ENCODE measurements around the gene COL19A1. TPM values are rescaled to one million over a fixed set of nuclear protein-coding genes. Genes with fewer than 3 reads are reported as not detected.
A peak's percentile ranks its signal among the peaks of the same experiment; 100 is the strongest.

The COL19A1 gene
- total RNA-seq, 1 experiment from 2014 or later = not detected

GRCh38 chr6:69867639-69867976 lies 1.3 kb downstream of the COL19A1 start:
- Histone ChIP-seq H3K4me1 (ENCODE audit: control insufficient read depth, insufficient read depth, low read length) (peaks cover 13% of the 10 kb centered on the region), H3K4me3 (ENCODE audit: low read depth in 2 of 2, low read length in 2 of 2) (peak overlapping the region; percentile 46 to 51), H3K27ac (ENCODE audit: low read length) (no peak overlapping the region), H3K27me3 (ENCODE audit: control insufficient read depth, insufficient read depth, low read length) (peaks cover 57% of the 10 kb centered on the region), H3K9me3 (ENCODE audit: control insufficient read depth, insufficient read depth, low read depth, low read length) (no peaks in the 10 kb centered on the region), H3K36me3 (ENCODE audit: control insufficient read depth, insufficient read depth, low read length) (no peaks in the 10 kb centered on the region)
- POLR2A ChIA-PET = no interaction called here
- peak; percentile 46; the same call in 1 of the 2 replicates for ATAC-seq
- DNase-seq (ENCODE audit: low read depth, low spot score) = no peak
- BruUV-seq (replicated peaks) = no TSS peak
- CTCF ChIA-PET = interaction anchor here (0.7 to 1.0 kb wide), 2 partner anchors 25 to 71 kb away, joined by 3 to 7 read pairs; no protein-coding TSS in a partner anchor
- intact Hi-C loops (cut with micrococcal nuclease; ENCODE audit: unreplicated experiment) = no loop called here
- no peak for TF ChIP-seq TCF7L2 (IDR thresholded peaks at IDR 0.05; ENCODE audit: low read depth, low read length)
- TF ChIP-seq CTCF (IDR thresholded peaks at IDR 0.05) = 0 out of 2 replicates have a peak, but pooled peaks have one; percentile 10
- no peak for TF ChIP-seq POLR2AphosphoS5 (IDR thresholded peaks at IDR 0.05; ENCODE audit: low read depth, low read length)
- TF ChIP-seq REST (IDR thresholded peaks at IDR 0.05; ENCODE audit: insufficient read depth in 1 of 2, low read depth in 2 of 2, low read length in 1 of 2) = no peak
- TF ChIP-seq SIN3A (IDR thresholded peaks at IDR 0.05; ENCODE audit: borderline replicate concordance, insufficient read depth, low read depth, low read length) = no peak
- in situ Hi-C loops (cut with HindIII; ENCODE audit: low pct_unique_long_range_greater_than_20kb, low sequenced_read_pairs) = no loop called here

- ATAC-seq = no peak
- no TSS peak for BruUV-seq (replicated peaks)
- intact Hi-C loops (cut with micrococcal nuclease; ENCODE audit: unreplicated experiment) (no loop called here), in situ Hi-C loops (cut with HindIII; ENCODE audit: low pct_unique_long_range_greater_than_20kb, low sequenced_read_pairs) (no loop called here)
- H3K27me3 ChIP-seq (ENCODE audit: control insufficient read depth, insufficient read depth, low read length) = peaks cover 57% of the 10 kb centered on the region
- TF ChIP-seq CTCF (IDR thresholded peaks at IDR 0.05) (peak; percentile 17; the same call in 1 of the 2 replicates), TCF7L2 (IDR thresholded peaks at IDR 0.05; ENCODE audit: low read depth, low read length) (no peak)
- DNase-seq (ENCODE audit: low read depth, low spot score) = no peak
- H3K9me3 ChIP-seq (ENCODE audit: control insufficient read depth, insufficient read depth, low read depth, low read length) = no peaks in the 10 kb centered on the region
- H3K4me1 ChIP-seq (ENCODE audit: control insufficient read depth, insufficient read depth, low read length) = peaks cover 13% of the 10 kb centered on the region
- POLR2A ChIA-PET = no interaction called here
- CTCF ChIA-PET = no interaction called here
- no peaks in the 10 kb centered on the region for H3K36me3 ChIP-seq (ENCODE audit: control insufficient read depth, insufficient read depth, low read length)
- H3K27ac ChIP-seq (ENCODE audit: low read length) = no peak overlapping the region
- no peak overlapping the region for H3K4me3 ChIP-seq (ENCODE audit: low read depth in 2 of 2, low read length in 2 of 2)
Measured at GRCh38 chr6:69868252-69868804, 2.0 kb downstream of the COL19A1 start.
